GM19239 (cell line): ENCODE results near the gene F2RL1.
"Not testable (repeated sequence)": the region's sequence is repeated elsewhere in the genome, so short reads cannot be mapped to it uniquely, and the experiment has no call there.

Experiments
- DNase-seq: peaks from one replicate; pipeline ENCODE4 v3.0.0; 2011; ENCODE audit warnings: low spot score; ENCODE audit not compliant: insufficient read length
- FAIRE-seq: peaks from 2 replicates; lab custom pipeline; 2011; peaks lifted over from hg19 to GRCh38; lab: Jason Lieb, UNC

Gene F2RL1, protein sequence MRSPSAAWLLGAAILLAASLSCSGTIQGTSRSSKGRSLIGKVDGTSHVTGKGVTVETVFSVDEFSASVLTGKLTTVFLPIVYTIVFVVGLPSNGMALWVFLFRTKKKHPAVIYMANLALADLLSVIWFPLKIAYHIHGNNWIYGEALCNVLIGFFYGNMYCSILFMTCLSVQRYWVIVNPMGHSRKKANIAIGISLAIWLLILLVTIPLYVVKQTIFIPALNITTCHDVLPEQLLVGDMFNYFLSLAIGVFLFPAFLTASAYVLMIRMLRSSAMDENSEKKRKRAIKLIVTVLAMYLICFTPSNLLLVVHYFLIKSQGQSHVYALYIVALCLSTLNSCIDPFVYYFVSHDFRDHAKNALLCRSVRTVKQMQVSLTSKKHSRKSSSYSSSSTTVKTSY

DNA sequence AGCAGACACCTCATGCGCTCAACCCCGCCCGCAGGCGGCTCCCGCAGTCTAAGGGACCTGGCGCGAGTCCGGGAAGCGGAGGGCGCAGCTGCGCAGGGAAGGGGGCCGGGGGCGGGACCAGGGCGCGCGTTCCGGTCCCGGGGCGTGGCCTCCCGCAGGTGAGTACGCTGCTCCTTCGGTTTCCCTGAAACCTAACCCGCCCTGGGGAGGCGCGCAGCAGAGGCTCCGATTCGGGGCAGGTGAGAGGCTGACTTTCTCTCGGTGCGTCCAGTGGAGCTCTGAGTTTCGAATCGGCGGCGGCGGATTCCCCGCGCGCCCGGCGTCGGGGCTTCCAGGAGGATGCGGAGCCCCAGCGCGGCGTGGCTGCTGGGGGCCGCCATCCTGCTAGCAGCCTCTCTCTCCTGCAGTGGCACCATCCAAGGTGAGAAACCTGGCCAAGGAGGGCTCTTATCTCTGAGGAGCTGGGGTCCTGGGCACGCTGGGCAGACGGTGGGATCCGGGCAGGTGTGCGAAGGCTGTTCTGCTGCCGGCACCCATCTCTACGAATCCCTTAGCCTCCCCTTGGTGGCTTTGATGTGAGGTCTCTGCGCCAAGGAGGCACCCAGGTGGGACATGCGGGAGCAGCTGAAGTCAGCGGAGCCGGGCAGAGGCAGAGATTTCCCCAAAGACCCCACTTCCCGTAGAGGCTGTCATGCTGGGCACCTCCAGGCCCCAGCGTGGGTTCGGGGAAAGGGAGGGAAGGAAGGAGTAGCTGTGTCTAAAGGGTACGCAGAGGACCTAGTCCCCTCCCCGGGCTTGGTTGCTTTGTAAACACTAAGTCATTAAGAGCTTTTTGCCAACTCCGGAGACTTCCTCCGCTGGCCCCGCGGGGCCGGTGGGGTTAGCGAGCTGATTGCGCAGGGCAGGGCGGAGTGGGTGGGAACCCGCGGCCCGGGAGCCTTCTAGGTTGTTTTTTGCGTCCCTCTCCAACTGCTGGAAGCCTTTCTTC is at the start of gene F2RL1:
Gene F2RL1, plus strand, starts transcription at position 187 of the 988 bp plus-strand sequence. Its CDS starts 153 bp downstream, at position 340.
- no peak for DNase-seq

DNA sequence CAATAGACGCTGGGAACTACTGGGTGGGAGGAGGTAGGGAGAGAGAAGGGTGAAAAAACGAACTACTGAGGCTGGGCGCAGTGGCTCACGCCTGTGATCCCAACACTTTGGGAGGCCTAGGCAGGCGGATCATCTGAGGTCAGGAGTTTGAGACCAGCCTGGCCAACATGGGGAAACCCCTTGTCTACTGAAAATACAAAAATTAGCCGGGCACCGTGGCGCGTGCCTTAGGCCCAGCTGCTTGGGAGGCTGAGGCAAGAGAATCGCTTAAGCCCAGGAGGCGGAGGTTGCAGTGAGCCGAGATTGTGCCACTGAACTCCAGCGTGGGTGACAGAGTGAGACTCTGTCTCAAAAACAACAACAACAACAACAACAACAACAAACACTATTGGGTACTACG is 47.8 kb upstream of the F2RL1 start:
- DNase-seq, FAIRE-seq: not testable (repeated sequence)

More for the DNA sequence above, at the start of gene F2RL1:
- FAIRE-seq, result no peak

DNA sequence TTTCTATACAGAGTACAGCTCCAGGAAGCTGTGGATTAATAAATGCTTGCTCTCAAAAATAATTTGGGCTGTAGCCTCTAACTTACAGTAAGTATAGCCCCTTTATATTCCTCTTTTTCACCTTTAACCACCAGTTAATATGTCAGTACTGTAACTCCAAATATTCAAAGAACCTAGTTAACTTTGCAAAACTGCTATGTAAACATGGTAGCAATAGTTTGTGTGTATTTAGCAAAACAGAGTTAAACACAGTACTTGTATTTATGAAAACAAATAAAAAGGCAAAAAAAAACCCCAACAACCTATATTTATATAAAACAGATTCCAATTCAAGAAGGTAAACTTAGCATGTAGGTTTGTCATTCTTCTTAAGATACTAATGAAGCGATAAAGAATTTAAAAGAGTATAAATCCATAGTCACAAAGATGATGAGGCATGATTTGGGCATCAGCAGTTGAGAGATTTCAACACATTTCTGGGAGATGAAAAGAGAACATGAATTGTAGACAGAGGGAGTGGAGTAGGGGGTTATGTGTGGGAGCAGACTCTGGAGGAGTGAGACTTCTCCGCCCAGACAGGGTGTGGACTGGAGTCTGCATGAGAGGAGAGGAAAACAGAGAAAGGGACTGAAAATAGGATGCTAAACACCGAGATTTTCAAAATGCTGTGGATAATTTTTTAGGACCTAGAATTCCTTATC is 47.0 kb upstream of the F2RL1 start:
- FAIRE-seq (no peak), DNase-seq (no peak)

DNA sequence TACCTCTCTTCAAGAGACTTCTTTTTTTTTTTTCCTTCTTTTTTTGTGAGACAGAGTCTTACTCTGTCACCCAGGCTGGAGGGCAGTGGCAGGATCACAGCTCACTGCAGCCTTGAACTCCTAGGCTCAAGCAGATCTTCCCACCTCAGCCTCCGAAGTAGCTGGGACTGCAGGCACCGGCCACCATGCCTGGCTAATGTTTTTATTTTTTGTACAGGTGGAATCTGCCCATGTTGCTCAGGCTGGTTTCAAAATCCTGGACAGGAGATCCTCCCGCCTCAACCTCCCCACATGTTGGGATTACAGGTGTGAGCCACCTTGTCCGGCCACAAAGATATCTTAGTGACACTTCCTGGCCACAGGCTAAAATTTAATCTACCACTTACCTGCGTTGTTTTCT is 42.9 kb upstream of the F2RL1 start:
- no peak for FAIRE-seq
- DNase-seq, result no peak

DNA sequence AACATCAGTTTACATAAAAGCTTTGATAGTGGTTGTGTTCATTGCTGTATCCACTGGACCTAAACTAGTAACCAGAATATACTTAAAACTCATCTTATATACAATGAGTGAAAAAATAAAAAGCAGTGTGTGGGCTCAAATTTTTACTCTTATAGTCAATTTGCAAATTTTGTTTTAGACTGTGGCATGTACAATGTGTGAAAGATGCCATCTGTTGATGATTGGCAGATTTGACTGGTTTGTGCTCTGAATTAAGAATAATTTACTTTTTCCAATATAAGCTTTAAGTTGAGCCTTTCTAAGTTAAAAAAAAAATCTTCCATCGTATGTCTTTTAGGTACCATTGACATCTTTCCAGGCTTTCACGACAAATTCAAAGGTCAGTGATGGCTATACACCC is 42.4 kb upstream of the F2RL1 start:
- DNase-seq (no peak), FAIRE-seq (no peak)

DNA sequence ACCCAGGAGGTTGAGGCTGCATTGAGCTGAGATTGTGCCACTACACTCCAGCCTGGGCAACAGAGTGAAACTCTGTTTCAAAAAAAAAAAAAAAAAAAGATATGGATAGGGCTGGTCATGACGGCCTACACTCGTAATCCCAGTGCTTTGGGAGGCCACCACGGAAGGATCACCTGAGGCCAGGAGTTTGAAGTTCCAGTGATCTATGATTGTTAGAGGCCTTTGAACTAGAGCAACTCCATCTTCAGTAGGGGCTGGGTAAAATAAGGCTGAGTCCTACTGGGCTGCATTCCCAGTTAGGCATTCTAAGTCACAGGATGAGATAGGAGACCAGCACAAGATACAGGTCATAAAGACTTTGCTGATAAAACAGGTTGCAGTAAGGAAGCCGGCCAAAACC is 38.2 kb upstream of the F2RL1 start:
- not testable (repeated sequence) for FAIRE-seq, DNase-seq

DNA sequence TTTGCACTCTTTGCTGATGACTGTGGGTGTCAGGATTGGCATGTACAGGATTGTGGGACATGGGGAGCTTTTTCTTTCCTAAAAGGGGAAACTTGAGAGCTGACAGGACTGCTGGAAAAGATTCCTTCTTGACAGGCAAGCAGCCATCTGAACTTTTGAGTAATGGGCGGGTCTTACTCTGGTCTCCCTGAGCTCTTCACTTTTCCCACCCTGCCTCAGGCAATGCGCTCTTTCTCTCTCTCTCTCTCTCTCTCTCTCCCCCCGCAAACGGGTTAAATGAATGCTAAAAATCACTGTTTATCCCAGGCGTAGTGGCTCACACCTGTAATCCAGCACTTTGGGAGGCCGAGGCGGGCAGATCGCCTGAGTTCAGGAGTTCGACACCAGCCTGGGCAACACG is 37.1 kb upstream of the F2RL1 start:
- FAIRE-seq, result no peak
- no peak for DNase-seq

DNA sequence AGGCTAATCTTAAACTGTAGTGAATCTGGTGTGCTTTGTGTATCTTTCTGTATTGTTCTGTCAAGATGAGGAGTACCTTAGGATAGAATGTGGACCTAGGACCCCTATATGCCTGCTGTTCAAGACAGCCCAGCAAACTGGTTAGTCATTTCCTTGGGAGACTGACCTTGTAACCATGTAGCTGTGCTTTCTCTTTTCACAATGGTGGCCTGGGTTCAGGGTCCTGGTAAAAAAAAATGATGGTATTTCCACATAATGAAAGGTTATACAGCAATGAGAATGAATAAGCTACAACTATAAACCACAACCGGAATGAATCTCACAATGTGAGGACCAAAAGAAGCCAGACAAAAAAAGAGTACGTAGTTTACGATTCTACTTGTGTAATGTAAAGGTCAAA is 36.4 kb upstream of the F2RL1 start:
- FAIRE-seq, result no peak
- no peak for DNase-seq

DNA sequence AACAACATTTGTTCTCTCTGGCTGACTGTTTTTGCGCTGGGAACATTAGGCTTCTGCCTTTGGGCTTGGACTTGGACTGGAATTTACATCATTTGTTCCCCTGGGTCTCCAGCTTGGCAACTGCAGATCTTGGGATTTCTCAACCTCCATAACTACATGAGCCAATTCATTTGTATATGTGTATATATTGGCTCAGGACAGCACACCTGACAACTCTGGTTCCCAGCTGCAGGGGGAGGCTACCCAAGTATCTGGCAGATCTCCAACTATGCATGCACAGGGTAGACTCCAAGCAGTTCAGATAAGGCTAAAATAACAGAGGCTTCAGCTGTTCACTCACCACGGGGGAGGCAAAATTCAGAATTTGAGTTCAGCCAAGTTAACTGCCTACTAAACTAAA is 31.6 kb upstream of the F2RL1 start:
- FAIRE-seq (no peak), DNase-seq (no peak)

DNA sequence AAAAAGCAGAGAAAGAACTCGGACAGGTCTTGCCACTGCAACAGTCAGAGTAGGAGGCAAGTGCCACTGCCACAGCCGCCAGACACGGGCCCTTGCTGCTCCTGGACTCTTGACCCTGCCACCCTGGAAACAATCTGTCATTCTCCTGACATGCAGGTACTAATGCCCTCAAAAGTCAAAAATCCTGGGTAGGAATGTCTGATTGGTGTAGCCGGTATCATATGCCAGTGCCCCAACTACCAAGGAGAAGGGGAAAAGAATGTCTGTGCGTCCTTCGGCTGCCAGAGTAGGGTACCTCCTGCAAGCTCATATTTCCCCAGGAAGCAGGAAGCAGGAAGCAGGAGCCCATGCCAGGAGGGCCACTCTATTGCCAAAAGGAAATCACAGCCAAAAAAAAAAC is 30.5 kb upstream of the F2RL1 start:
- FAIRE-seq (no peak), DNase-seq (no peak)

DNA sequence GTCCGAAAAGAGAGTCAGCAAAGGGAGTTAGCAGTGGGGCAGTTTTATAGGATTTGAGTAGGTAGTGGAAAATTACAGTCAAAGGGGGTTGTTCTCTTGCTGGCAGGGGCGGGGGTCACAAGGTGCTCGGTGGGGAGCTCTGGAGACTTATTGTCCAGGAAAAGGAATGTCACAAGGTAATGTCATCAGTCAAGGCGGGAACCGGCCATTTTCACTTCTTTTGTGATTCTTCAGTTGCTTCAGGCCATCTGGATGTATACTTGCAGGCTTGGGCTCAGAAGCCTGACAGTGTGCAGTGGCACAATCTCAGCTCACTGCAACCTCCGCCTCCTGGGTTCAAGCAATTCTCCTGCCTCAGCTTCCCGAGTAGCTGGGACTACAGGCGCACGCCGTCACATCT is 29.6 kb upstream of the F2RL1 start:
- not testable (repeated sequence) for FAIRE-seq, DNase-seq

DNA sequence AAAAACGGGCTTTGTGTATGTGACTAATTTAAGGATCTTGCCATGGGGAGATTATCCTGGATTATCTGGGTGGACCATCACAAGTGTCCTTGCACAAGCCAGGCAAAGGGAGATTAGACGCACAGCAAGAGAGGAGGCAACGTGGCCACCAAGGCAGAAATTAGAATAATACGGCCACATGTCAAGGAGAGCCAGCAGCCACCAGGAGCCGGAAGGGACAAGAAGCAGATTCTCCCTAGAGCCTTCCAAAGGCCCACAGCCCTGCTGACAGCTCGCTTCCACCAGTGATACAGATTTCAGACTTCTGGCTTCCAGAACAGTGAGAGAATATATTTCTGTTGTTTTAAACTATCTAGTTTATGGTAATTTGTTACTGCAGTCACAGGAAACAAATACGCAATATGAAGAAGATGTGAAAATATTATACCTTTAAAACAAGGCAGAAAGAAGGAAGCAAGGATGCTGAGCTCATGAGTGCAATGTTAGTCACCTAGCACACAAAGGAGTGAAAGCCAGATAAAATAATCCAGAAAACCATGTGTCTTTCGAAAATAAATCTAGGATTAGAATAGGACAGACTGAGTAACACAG is 28.7 kb upstream of the F2RL1 start:
- no peak for FAIRE-seq
- DNase-seq, result no peak

DNA sequence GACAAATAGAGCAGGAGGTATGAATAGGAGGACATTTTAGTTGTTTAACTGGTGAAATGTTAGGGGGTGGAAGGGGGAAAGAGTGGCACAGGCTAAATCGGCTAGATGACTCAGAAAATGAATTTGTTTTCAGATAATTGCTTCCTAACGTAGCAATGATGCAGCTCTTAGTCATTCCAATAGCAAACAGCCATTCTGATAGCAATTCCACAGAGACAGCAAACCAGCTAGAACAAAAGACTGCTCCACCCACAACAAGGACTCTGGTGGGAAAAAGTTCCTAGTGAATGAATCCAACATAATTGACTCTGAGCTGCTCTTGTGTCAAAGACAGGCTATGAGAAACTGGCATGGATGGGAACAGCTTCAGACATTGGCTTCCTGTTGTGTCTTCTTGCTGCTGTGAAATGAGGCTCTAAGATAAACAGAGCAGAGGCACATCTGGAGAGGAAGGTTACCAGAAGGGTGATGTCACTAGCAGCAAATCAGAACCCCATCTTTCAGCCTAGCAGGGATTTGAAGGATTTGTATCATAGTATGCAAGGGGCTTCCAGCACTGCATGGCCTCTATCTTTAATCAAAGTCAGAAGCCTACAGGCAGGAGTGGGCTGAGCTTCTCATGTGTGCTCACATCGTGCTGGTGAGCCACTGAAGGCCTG is 28.1 kb upstream of the F2RL1 start:
- DNase-seq (no peak), FAIRE-seq (no peak)

DNA sequence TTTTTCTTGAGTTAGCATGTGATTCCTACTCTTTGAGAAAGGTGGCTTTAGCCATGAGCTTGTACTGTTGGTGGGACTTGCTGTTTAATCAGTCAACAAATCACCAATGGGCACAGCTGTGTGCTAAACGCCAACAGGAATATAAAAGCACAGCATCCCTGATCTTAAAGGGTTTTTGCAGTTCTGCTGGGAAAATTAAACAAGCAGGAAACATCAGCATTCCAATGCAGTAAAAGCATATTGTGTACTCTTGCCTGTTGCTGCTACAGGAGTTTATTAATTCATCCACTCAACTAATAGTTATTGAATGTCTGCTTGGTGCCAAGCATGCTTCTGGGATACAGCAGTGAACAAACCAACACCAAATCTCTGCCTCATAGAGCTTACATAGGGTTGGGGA is 27.4 kb upstream of the F2RL1 start:
- no peak for FAIRE-seq
- no peak for DNase-seq

DNA sequence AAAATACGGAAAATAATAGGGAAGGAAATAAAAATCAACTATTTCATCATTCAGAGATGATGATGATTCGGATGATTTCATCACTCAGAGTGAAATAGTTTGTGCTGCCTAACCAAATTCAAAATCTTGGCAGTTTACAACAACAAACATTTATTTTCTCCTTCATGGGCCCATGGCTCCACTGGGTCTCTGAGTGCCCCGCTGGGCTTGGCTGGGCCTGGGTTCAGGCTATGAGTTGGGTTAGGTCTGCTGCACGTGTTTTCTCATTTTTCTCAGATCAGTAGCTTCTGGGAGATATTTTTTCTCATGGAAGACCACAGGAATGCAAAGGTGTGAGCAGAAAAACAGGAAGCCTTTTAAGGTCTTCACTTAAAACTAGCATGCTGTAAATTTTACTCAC is 24.0 kb upstream of the F2RL1 start:
- FAIRE-seq (no peak), DNase-seq (no peak)

DNA sequence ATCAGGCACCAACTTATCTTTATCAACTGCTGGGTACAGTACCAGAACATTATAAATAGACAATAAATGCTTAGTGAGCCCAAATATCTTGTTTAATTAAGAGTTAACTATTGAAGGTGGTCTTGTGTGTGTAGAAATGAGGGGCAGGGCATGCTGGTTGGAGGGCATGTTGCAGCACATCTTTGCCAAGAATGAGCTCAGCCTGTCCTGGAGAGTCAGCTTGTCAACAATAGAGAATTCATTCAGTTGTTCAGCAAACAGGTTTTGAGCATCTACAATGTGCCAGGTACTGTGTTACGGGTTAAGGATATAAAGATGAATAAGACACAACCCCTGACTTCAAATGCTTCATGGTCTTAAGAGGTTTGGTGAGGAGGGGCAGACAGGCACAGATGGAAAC is 19.2 kb upstream of the F2RL1 start:
- FAIRE-seq (no peak), DNase-seq (no peak)

DNA sequence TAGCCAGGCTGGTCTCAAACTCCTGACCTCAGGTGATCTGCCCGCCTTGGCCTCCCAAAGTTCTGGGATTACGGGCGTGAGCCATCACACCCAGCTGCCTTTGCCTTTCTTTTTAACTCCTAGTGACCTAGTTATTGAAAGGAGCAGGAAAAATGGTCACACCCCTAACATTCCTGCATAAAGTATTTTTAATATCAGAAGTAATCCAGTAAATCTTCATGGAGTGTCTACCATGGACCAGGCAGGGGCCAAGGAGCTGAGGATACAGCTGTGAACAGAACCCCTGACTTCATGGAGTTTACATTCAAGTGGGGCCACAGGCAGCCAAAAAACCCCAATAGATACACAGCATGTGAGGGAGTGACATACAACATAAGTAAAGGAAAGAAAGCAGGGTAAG is 18.3 kb upstream of the F2RL1 start:
- FAIRE-seq, result no peak
- DNase-seq, result no peak

DNA sequence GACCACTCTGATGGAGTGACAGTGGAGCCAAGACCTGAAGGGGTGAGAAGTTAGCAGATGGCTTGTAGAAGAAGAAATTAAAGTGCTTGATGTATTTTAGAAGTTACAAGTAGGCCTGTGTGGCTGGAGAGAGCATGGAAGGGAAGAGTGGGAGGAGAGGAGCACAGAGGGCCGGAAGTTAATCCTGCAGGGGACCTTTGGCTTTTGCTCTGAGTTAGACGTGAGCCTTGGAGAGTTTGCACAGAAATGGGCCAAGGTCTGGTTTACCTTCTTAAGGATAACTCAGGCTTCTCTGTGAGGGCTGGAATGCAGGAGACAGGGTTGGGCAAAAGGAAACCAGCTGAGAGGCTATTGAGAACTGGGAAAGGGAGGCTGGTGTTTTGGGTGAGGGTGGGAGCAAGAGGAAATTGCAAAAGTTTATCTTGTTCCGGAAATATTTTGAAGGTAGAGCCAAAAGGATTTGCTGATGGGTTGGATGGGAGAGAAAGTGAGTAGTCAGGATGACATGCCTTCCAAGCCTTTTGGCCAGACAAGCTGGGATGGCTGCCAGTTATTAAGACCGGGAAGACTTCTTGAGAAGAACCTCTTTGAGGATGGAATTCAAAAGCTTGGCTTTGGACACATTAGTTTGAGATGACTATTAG is 17.5 kb upstream of the F2RL1 start:
- DNase-seq, result no peak
- no peak for FAIRE-seq

DNA sequence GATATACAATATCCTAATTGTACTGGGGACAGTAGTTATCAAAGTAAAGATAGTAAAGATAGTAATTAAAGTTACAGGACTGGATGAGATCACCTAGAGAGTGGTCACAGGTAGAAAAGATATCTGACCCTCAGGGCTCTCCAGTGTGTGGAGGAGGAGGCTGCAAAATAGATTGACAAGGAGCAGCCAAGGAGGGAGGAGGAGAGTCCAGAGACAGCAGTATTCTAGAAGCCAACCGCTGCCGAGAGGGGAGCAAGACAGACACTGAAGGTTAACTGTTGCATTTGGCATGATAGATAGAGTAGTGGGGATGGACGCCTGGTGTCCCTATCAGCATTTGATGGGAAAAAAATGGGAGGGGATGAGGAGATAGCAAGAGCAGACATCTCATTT is 17.0 kb upstream of the F2RL1 start:
- FAIRE-seq (no peak), DNase-seq (no peak)
